HEK293T (cell line): ENCODE results near the gene VPS18.

Experiments used
- CTCF ChIA-PET: fragments of 350-600 bp; formaldehyde crosslinking; extraction: SDS; loops from one replicate; lab custom pipeline; 2021; ENCODE audit warnings: antibody characterized with exemption, inconsistent platforms; lab: Yijun Ruan, JAX
- POLR2A ChIA-PET: fragments of 350-600 bp; formaldehyde crosslinking; extraction: SDS; loops from one replicate; lab custom pipeline; 2020; ENCODE audit warnings: antibody characterized with exemption, inconsistent platforms; lab: Yijun Ruan, JAX
- DNase-seq: peaks from one replicate; pipeline ENCODE4 v3.0.0; 2012; ENCODE audit warnings: mixed read lengths; ENCODE audit errors: extremely low spot score
- ARNT ChIP-seq: fragments of 450-650 bp; IDR thresholded peaks from 2 replicates; pipeline ENCODE4 v1.6.1; 2017; ENCODE audit warnings: mild to moderate bottlenecking
- BHLHE40 ChIP-seq: fragments of 450-650 bp; IDR thresholded peaks from 2 replicates; pipeline ENCODE4 v1.6.1; 2016; ENCODE audit warnings: mild to moderate bottlenecking, moderate library complexity, borderline replicate concordance
- CTBP1 ChIP-seq: fragments of 450-650 bp; IDR thresholded peaks from 2 replicates; pipeline ENCODE4 v1.6.1; 2016; ENCODE audit warnings: borderline replicate concordance
- ELF4 ChIP-seq: fragments of 450-650 bp; IDR thresholded peaks from 2 replicates; pipeline ENCODE4 v1.6.1; 2017; ENCODE audit warnings: antibody characterized with exemption
- FOXA1 ChIP-seq: fragments of 450-650 bp; IDR thresholded peaks from 2 replicates; pipeline ENCODE4 v1.6.1; 2016; ENCODE audit warnings: mild to moderate bottlenecking
- FOXK2 ChIP-seq: fragments of 450-650 bp; IDR thresholded peaks from 2 replicates; pipeline ENCODE4 v1.6.1; 2016; ENCODE audit warnings: mild to moderate bottlenecking
- FOXM1 ChIP-seq: fragments of 450-650 bp; IDR thresholded peaks from 2 replicates; pipeline ENCODE4 v1.6.1; 2017; ENCODE audit warnings: mild to moderate bottlenecking, borderline replicate concordance
- HDGF ChIP-seq: fragments of 450-650 bp; IDR thresholded peaks from 2 replicates; pipeline ENCODE4 v1.6.1; 2017; ENCODE audit warnings: antibody characterized with exemption, borderline replicate concordance
- L3MBTL2 ChIP-seq: fragments of 450-650 bp; conservative IDR thresholded peaks from 2 replicates; pipeline ENCODE4 v1.6.1; 2016; ENCODE audit warnings: mild to moderate bottlenecking
- LEF1 ChIP-seq: fragments of 450-650 bp; IDR thresholded peaks from 2 replicates; pipeline ENCODE4 v1.6.1; 2017; ENCODE audit warnings: mild to moderate bottlenecking, borderline replicate concordance
- NFRKB ChIP-seq: fragments of 450-650 bp; IDR thresholded peaks from 2 replicates; pipeline ENCODE4 v1.6.1; 2016; ENCODE audit warnings: mild to moderate bottlenecking, moderate library complexity
- SP1 ChIP-seq: fragments of 450-650 bp; IDR thresholded peaks from 2 replicates; pipeline ENCODE4 v1.6.1; 2017
- SUZ12 ChIP-seq: fragments of 450-650 bp; IDR thresholded peaks from 2 replicates; pipeline ENCODE4 v1.6.1; 2016; ENCODE audit warnings: mild to moderate bottlenecking
- TARDBP ChIP-seq: fragments of 450-650 bp; IDR thresholded peaks from 2 replicates; pipeline ENCODE4 v1.6.1; 2016
- ZNF384 ChIP-seq: fragments of 450-650 bp; IDR thresholded peaks from 2 replicates; pipeline ENCODE4 v1.6.1; 2016
- TF ChIP-seq, protein P1 (sequence below): fragments of 450-650 bp; IDR thresholded peaks from 2 replicates; pipeline ENCODE4 v1.6.1; 2016

Gene VPS18

DNA sequence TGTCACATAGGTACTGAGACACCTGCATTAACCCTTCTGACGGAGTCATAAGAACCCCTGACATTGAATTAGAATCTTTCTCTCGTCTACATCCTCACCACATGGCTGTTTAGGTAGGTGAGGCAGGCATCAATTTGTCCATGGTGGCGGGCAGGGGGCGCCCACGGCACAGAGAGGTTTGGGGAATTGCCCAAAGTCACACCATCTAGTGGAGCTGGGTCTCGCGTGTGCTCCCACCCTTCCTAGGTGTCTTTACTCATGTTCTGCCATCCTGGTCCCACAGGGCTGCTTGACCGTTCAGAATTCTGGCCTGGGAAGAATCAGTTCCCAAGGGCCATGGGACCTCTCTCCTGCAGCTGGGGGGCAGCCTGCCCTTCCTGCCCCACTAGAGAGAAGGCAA lies 20.2 kb downstream of the VPS18 start:
- ChIA-PET CTCF (interaction anchor here (0.7 kb wide), 1 partner anchor 19 kb away, joined by 3 read pairs; no protein-coding TSS in a partner anchor), POLR2A (interaction anchor here (1.3 kb wide), 1 partner anchor 27 kb away, joined by 4 read pairs; no protein-coding TSS in a partner anchor)
- no peak for DNase-seq
- TF ChIP-seq TARDBP: no peak
- TF ChIP-seq ZNF384: no peak
- TF ChIP-seq BHLHE40: no peak
- TF ChIP-seq, protein P1, sequence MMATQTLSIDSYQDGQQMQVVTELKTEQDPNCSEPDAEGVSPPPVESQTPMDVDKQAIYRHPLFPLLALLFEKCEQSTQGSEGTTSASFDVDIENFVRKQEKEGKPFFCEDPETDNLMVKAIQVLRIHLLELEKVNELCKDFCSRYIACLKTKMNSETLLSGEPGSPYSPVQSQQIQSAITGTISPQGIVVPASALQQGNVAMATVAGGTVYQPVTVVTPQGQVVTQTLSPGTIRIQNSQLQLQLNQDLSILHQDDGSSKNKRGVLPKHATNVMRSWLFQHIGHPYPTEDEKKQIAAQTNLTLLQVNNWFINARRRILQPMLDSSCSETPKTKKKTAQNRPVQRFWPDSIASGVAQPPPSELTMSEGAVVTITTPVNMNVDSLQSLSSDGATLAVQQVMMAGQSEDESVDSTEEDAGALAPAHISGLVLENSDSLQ: no peak
- TF ChIP-seq L3MBTL2: no peak
- TF ChIP-seq LEF1: no peak
- TF ChIP-seq FOXA1: no peak
- no peak for TF ChIP-seq ELF4
- no peak for TF ChIP-seq SP1
- TF ChIP-seq FOXK2: no peak
- TF ChIP-seq SUZ12: no peak
- no peak for TF ChIP-seq CTBP1
- TF ChIP-seq ARNT: no peak
- TF ChIP-seq HDGF: no peak
- TF ChIP-seq FOXM1: no peak
- no peak for TF ChIP-seq NFRKB

- CTCF ChIA-PET: interaction anchor here (0.7 to 1.4 kb wide), 5 partner anchors 9 to 21 kb away, joined by 3 to 5 read pairs (median 3); partner anchors contain the start of gene VPS18
- no peak for DNase-seq
- TF ChIP-seq FOXK2 (no peak), SP1 (no peak), TARDBP (no peak), CTBP1 (no peak), ELF4 (no peak), HDGF (no peak)
- TF ChIP-seq, protein P1: no peak
- POLR2A ChIA-PET: interaction anchor here (1.3 kb wide), 1 partner anchor 26 kb away, joined by 4 read pairs; no protein-coding TSS in a partner anchor
Measured at GRCh38 chr15:40915116-40915661, 20.9 kb downstream of the VPS18 start.

DNA sequence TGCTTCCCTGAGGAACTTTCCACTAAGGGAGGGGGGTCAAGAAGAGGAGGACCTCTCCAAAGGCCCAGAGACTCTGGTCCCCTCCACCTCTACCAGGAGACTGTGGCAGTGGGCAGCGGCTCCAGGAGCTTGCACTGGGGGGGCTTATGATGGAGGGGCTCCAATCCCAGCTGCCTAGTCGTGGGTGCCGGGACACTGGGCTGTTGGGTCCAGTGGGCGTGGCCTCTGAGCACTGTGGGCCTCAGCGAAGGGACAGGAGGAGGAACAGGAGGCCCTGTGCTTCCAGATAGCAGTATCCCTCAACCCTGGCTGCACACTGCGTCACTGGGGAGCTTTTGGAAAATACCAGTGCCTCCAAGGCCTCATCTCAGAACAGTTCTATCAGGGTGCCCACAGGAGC lies 21.4 kb downstream of the VPS18 start:
- DNase-seq: no peak
- no peak for TF ChIP-seq ELF4
- no peak for TF ChIP-seq SUZ12
- TF ChIP-seq LEF1: no peak
- TF ChIP-seq HDGF: no peak
- TF ChIP-seq CTBP1: no peak
- TF ChIP-seq ARNT: no peak
- TF ChIP-seq FOXA1: no peak
- no peak for TF ChIP-seq NFRKB
- TF ChIP-seq FOXM1: no peak
- no peak for TF ChIP-seq ZNF384
- TF ChIP-seq, protein P1: no peak
- no peak for TF ChIP-seq TARDBP
- no peak for TF ChIP-seq L3MBTL2
- TF ChIP-seq BHLHE40: no peak
- no peak for TF ChIP-seq SP1
- TF ChIP-seq FOXK2: no peak
- POLR2A ChIA-PET: interaction anchor here (1.3 kb wide), 1 partner anchor 26 kb away, joined by 4 read pairs; no protein-coding TSS in a partner anchor
- CTCF ChIA-PET: interaction anchor here (0.8 to 1.4 kb wide), 4 partner anchors 10 to 21 kb away, joined by 3 to 5 read pairs (median 3); partner anchors contain the start of gene VPS18

GRCh38 chr15:40917585-40917984 lies 23.3 kb downstream of the VPS18 start:
- no peak for TF ChIP-seq ARNT
- TF ChIP-seq LEF1: no peak
- no peak for TF ChIP-seq FOXA1
- TF ChIP-seq L3MBTL2: no peak
- no peak for TF ChIP-seq ELF4
- no peak for TF ChIP-seq ZNF384
- TF ChIP-seq NFRKB: no peak
- no peak for TF ChIP-seq SUZ12
- TF ChIP-seq BHLHE40: no peak
- no peak for TF ChIP-seq TARDBP
- no peak for TF ChIP-seq FOXK2
- TF ChIP-seq CTBP1: no peak
- TF ChIP-seq HDGF: no peak
- no peak for TF ChIP-seq SP1
- TF ChIP-seq, protein P1: no peak
- TF ChIP-seq FOXM1: no peak
- no peak for DNase-seq
- CTCF ChIA-PET: interaction anchor here (0.9 to 1.3 kb wide), 4 partner anchors 13 to 24 kb away, joined by 3 to 5 read pairs (median 4); no protein-coding TSS in a partner anchor
- POLR2A ChIA-PET: interaction anchor here (0.5 to 3.0 kb wide), 3 partner anchors 24 to 37 kb away, joined by 4 to 12 read pairs (median 6); partner anchors contain the start of gene CHAC1

DNA sequence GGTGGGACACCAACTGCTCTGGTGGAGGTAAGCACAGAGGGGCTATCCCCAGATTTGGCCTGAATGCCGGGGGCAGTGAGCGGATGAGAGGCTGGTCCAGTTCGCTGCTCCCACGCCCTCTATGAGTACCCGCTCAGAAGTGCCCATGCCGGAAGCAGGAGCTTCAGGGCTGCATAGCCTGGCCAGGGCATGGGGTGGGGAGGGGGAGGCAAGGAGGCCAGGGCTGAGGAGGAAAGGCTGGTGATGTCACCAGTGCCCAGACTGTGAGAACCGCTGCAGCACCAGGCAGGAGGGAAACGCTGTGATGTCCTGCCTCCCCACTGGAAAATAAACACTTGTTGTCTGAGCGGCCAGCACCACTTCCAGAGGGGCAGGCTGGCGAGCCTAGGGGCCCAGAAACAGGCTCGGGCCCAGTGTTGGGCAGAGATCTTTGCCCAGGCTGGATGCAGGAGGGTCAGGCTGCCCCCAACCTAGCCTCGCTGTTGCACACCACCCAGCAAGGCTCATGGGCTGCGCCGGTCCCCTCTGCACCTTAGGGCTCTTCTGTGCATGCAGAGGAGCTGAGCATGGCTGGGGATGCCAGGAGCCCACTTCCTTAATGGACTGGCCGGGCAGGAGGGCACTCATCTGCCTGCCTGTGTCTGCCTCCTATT lies 24.0 kb downstream of the VPS18 start:
- no peak for DNase-seq
- ChIA-PET POLR2A (interaction anchor here (2.8 to 3.0 kb wide), 2 partner anchors 23 to 34 kb away, joined by 6 to 12 read pairs; partner anchors contain the start of gene CHAC1), CTCF (interaction anchor here (0.9 to 1.3 kb wide), 4 partner anchors 12 to 23 kb away, joined by 3 to 5 read pairs (median 4); no protein-coding TSS in a partner anchor)
- no peak for TF ChIP-seq FOXK2
- TF ChIP-seq FOXM1: no peak
- TF ChIP-seq ARNT: no peak
- TF ChIP-seq CTBP1: no peak
- no peak for TF ChIP-seq NFRKB
- no peak for TF ChIP-seq ZNF384
- TF ChIP-seq, protein P1: no peak
- no peak for TF ChIP-seq SUZ12
- no peak for TF ChIP-seq FOXA1
- no peak for TF ChIP-seq BHLHE40
- TF ChIP-seq SP1: no peak
- TF ChIP-seq LEF1: no peak
- TF ChIP-seq HDGF: no peak
- TF ChIP-seq ELF4: no peak
- no peak for TF ChIP-seq TARDBP
- TF ChIP-seq L3MBTL2: no peak
